Right kidney (tissue), 1 donor: Measurements from ENCODE around the gene SH3BGR.

ENCODE experiments used
- DNase-seq: peaks from one replicate; pipeline ENCODE4 v3.0.0-alpha.2; 2016

Gene SH3BGR

GRCh38 chr21:39546522-39546921 lies 94.8 kb downstream of the SH3BGR start:
- DNase-seq: no peak

GRCh38 chr21:39552856-39553255 lies 101.1 kb downstream of the SH3BGR start:
- DNase-seq: no peak

- no peak for DNase-seq
Measured at GRCh38 chr21:39553331-39553730, 101.6 kb downstream of the SH3BGR start.

DNA sequence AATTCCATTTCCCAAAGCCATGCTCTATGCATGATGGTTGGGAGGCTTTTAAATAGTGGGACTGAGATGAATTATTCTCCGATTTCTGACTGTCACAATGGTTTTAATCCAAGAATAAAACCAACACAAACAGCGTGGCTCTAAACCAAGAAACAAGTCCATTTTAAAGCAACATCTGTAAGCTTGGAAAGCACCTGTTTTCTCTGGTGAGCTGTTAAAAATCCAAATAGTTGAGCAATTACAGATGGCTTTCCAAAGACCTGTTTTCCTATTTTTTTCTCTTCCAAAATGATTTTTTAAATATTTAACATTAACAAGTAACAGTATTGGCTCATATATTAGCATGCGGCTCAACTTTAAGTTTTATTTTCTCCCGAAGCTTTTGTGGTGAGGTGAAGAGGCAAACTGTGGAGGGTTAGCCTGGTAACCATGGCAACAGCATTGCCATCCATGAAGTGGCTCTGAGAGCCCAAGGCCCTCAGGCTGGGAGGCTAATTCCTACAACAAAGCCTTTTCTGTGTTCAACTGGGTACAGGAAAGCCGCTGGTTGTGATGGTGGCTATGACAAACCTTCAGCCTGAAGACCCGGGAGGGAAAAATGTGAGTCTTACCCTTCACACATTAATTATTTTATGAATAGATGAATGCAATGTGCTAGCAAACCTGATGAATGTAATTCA lies 104.3 kb downstream of the SH3BGR start:
- DNase-seq: peak; percentile 3

DNA sequence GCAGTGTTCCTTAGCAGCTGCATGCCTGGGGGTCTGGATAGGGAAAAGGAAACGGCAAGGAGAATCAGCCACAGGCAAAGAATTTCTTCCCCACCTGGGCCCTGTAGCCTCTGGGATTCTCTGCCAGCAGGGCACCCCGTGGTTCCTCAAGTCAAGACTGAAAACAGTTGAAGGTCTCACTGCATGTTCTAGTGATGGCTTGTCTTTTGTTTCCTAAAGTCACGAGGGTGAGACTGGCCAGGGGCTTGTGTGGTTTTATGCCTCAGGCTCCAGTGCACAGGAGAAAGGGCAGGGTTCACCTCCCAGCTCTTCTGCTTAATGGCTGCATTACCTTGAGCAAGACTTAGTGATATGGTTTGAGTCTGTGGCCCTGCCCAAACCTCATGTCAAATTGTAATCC lies 107.7 kb downstream of the SH3BGR start:
- no peak for DNase-seq

- DNase-seq: no peak
Measured at GRCh38 chr21:39561140-39561539, 109.4 kb downstream of the SH3BGR start.

GRCh38 chr21:39562791-39563770 lies 111.3 kb downstream of the SH3BGR start:
- no peak for DNase-seq

DNA sequence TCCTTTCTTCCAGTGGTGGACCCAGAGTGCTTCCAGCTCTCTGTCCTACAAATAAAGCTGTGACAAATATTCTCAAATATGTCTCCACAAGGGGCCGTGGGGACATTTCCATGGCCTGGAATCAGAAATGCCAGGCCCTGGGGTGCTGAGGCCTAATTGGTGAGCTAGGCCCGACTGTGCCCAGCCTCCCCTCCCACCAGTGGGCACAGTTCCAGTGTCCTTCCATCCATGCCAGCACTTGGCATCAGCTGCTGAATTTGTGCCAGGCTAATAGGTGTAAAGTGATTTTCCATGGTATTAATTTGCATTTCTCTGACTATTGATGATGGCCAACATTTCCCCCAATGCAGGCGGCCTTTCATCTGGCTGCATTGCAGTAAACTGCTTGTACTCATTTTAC lies 112.4 kb downstream of the SH3BGR start:
- DNase-seq: no peak
